Measurements from ENCODE around the gene NUDT16L1.

GRCh38 chr16:4667203-4667963 is 26.0 kb upstream of the NUDT16L1 start:
- no peak for TF ChIP-seq POLR2A (IDR thresholded peaks at IDR 0.05)
- TF ChIP-seq CTCF (IDR thresholded peaks at IDR 0.05), result no peak

All from testis (tissue), 2 donors.